Ovary (tissue), 10 donors: Measurements from ENCODE around the gene SOCS4. TPM values are rescaled to one million over a fixed set of nuclear protein-coding genes. Genes with fewer than 3 reads are reported as not detected.

Experiments used
- DNase-seq, 5 donors: peaks; one replicate each; pipeline ENCODE4 v3.0.0-alpha.2; 2019 to 2020
- H3K27ac ChIP-seq, 2 donors: fragments of 200-600 bp; one replicate each; pipeline versions ENCODE4 v1.5.1 to v1.8.0; 2019 to 2022
- H3K27me3 ChIP-seq: fragments of 200-600 bp; one replicate; pipeline ENCODE4 v1.8.0; 2022
- H3K36me3 ChIP-seq: fragments of 200-600 bp; sonication (generic); one replicate; pipeline ENCODE4 v1.5.1; 2019
- H3K4me1 ChIP-seq: one replicate; pipeline ENCODE4 v1.8.1; 2013; ENCODE audit warnings: mild to moderate bottlenecking, moderate library complexity; ENCODE audit not compliant: insufficient read depth
- H3K4me3 ChIP-seq: fragments of 200-600 bp; sonication (generic); one replicate; pipeline ENCODE4 v1.5.1; 2017
- H3K9me3 ChIP-seq, 2 donors: fragments of 200-600 bp in 1 of 2; sonication (generic) in 1 of 2; one replicate each; pipeline versions ENCODE4 v1.5.1 to v1.8.1; 2013 to 2019; ENCODE audit warnings: mild to moderate bottlenecking in 1 of 2, moderate library complexity in 1 of 2
- CTCF ChIP-seq, 3 donors: fragments of 450-650 bp in 2 of 3; fragments of 200-600 bp in 1 of 3; IDR thresholded peaks; one replicate each; pipeline versions ENCODE4 v1.5.1 to v1.8.0; 2016 to 2022; ENCODE audit warnings: antibody characterized with exemption in 3 of 3, mild to moderate bottlenecking in 1 of 3
- EP300 ChIP-seq: sonication (generic); formaldehyde crosslinking; IDR thresholded peaks from one replicate; pipeline ENCODE4 v1.6.1; 2017; ENCODE audit warnings: antibody characterized with exemption
- POLR2A ChIP-seq: fragments of 450-650 bp; IDR thresholded peaks from one replicate; pipeline ENCODE4 v1.6.1; 2017; ENCODE audit warnings: antibody characterized with exemption, mild to moderate bottlenecking, moderate library complexity
- WGBS, 3 donors: extraction: QIAGEN DNeasy Blood & Tissue Kit in 1 of 3; methylation state at CpG; one replicate each; pipeline versions ENCODE4 v1.1.5 to v1.1.7; 2013 to 2017; 5-methylcytosine and 5-hydroxymethylcytosine counted together
- intact Hi-C, 4 donors: fragments of 100-400 bp; cut with DNase I; formaldehyde crosslinking; loops; one replicate each; pipeline versions ENCODE4 v1.11.0 to v1.15.1; 2022 to 2023
- long read RNA-seq, 3 donors: library from polyadenylated mRNA in 2 of 3; unstranded in 2 of 3; transcript quantifications; one replicate each; pipeline ENCODE4 v2.0.0 and lab custom pipeline, GENCODE V29; 2021 to 2026
- polyA plus RNA-seq, 2 donors: library from polyadenylated mRNA; stranded (reverse); fragments of 200-250 nt in 1 of 2; fragments of 350-450 nt in 1 of 2; fragmentation: Illumina TruSeq in 1 of 2; extraction: RNeasy Lipid Tissue Mini Kit (QIAGEN cat#74804) in 1 of 2; gene quantifications; one replicate each; pipeline ENCODE4 v1.2.3, GENCODE V29; 2013 to 2014
- total RNA-seq, 7 donors: library from RNA; depleted of rRNA in 2 of 7; stranded (reverse); fragments of >200 nt in 2 of 7; fragmentation: NEBNext Ultra II Directional in 3 of 7; extraction: Animal tissue kit (Norgen Biotek cat#: 25700) in 3 of 7; gene quantifications; one replicate each; pipeline versions ENCODE4 v1.1.0 to v1.2.4, GENCODE V29; 2016 to 2023
- donor health status: DM: no; HTN: no; CAD: no; lungs with moderate emphysema.
- donor health status: DM: no; HTN: no; CAD: no.
- donor health status: Bipolar disorder and iron deficiency.
- donor health status: DM: yes; HTN: yes; CAD: no.
- donor health status: DM: no; HTN: no; CAD: no.
- donor health status: DM: yes; HTN: yes; CAD: no.

Gene SOCS4
- 10 to 100 TPM in 6 of 7 donors, 1 to 10 TPM in 1; 6.4 to 31.1 (median 17.4) TPM for total RNA-seq
- 1 to 10 TPM; 3.5 to 6.9 TPM for polyA plus RNA-seq
- long read RNA-seq, donor 1, full-length matches to known transcripts = 2 of 2 reads
- long read RNA-seq, donor 1, partial matches to known transcripts = 0 of 2 reads
- long read RNA-seq, donor 1, other reads (novel, unspliced or antisense) = 0 of 2 reads
- long read RNA-seq, donor 2, full-length matches to known transcripts = 5 of 5 reads
- long read RNA-seq, donor 2, partial matches to known transcripts = 0 of 5 reads
- long read RNA-seq, donor 2, other reads (novel, unspliced or antisense) = 0 of 5 reads
- long read RNA-seq, donor 3, full-length matches to known transcripts = 5 of 6 reads
- long read RNA-seq, donor 3, partial matches to known transcripts = 0 of 6 reads
- long read RNA-seq, donor 3, other reads (novel, unspliced or antisense) = 1 of 6 reads

DNA sequence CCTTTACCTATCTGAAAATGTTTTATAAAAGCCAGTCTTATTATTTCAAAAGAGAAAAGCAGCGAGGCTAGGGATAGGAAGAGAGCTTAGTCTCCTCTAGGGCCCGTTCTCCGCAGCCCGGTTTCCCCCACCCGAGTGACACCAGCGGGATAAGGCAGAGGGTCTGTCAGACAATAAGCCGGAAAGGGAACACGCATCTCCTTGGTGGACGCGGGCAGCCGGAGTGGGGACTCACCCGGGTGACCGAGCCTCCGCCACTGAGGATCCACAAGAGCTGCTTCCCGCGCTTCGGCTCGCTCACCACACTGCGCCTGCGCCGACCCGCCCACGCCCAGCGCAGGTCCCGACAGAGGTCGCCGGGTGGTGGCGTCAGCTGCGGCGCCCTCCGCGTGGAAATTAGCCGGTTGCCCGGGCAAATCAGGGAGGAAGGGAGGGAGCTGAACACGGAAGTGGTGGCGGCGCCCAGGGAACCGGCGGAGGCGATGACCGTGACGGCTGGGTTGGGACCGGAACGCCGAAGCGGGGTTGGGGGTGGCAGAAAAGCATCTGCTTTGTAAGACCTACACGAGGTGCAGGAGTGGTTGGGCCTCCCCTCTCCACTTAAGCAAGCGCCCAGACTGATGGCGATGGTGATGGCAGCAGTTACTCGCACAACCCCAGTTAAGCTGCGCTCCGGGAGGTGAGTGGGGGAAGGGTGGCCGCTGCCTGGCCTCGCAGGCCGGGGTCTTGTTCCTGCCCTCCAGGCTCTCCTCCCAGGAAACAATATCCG is at the start of gene SOCS4, which contains the start of gene WDHD1:
TSS of gene SOCS4 (plus strand) at position 444 of the 769 bp plus-strand sequence. CDS start 15,806 bp downstream, outside the sequence.
TSS of gene WDHD1 (minus strand) at position 307 of the 769 bp plus-strand sequence. CDS start 312 bp downstream, outside the sequence.
- Histone ChIP-seq H3K4me1 (peaks cover 3% of the 10 kb centered on the region), H3K9me3 (no peaks in the 10 kb centered on the region), H3K27ac (peak within 1 kb of the TSS; percentile 2 to 73), H3K36me3 (no peaks in the 10 kb centered on the region), H3K27me3 (no peaks in the 10 kb centered on the region), H3K4me3 (peak within 1 kb of the TSS; percentile 83)
- DNase-seq = peak; percentile 90 to 96 (median 94)
- intact Hi-C loops = no loop called here
- TF ChIP-seq EP300 (no peak), CTCF (IDR thresholded peaks at IDR 0.05) (peak in 2 of 3 donors; percentile 14 to 31), POLR2A (peak; percentile 74)
- 0 to 1% (median 0%) methylated on average over 43 to 56 of the region's 56 CpGs for WGBS, 3 donors

- intact Hi-C loops = no loop called here
- no peak for DNase-seq
- no peak overlapping the region for H3K4me3 ChIP-seq
- H3K4me1 ChIP-seq = no peaks in the 10 kb centered on the region
- no peak for TF ChIP-seq POLR2A
- TF ChIP-seq CTCF (IDR thresholded peaks at IDR 0.05) = no peak
- no peak for TF ChIP-seq EP300
- 96 to 97% (median 96%) methylated on average over 3 of the region's 3 CpGs for WGBS, 3 donors
- no peaks in the 10 kb centered on the region for H3K27me3 ChIP-seq
- H3K36me3 ChIP-seq = no peaks in the 10 kb centered on the region
- H3K27ac ChIP-seq = no peak overlapping the region
- H3K9me3 ChIP-seq = no peaks in the 10 kb centered on the region
These were observed 48.0 kb upstream of the SOCS4 start for GRCh38 chr14:54979039-54979438.

GRCh38 chr14:54981698-54982097 is 45.3 kb upstream of the SOCS4 start:
- H3K36me3 ChIP-seq = no peaks in the 10 kb centered on the region
- H3K27me3 ChIP-seq = no peaks in the 10 kb centered on the region
- no peaks in the 10 kb centered on the region for H3K9me3 ChIP-seq
- WGBS, 3 donors = 41 to 56% (median 51%) methylated on average over 6 of the region's 6 CpGs
- TF ChIP-seq POLR2A = no peak
- no peak for TF ChIP-seq CTCF (IDR thresholded peaks at IDR 0.05)
- no peak for TF ChIP-seq EP300
- no peak overlapping the region for H3K4me3 ChIP-seq
- H3K27ac ChIP-seq = no peak overlapping the region
- DNase-seq = no peak
- H3K4me1 ChIP-seq = no peaks in the 10 kb centered on the region
- intact Hi-C loops = no loop called here

- intact Hi-C loops = no loop called here
- H3K27me3 ChIP-seq = no peaks in the 10 kb centered on the region
- no peaks in the 10 kb centered on the region for H3K36me3 ChIP-seq
- 85 to 96% (median 92%) methylated on average over 4 of the region's 4 CpGs for WGBS, 3 donors
- no peak overlapping the region for H3K27ac ChIP-seq
- no peak overlapping the region for H3K4me3 ChIP-seq
- no peaks in the 10 kb centered on the region for H3K9me3 ChIP-seq
- no peak for TF ChIP-seq EP300
- TF ChIP-seq POLR2A = no peak
- no peak for TF ChIP-seq CTCF (IDR thresholded peaks at IDR 0.05)
- no peaks in the 10 kb centered on the region for H3K4me1 ChIP-seq
- DNase-seq = no peak
These were observed 41.9 kb upstream of the SOCS4 start for GRCh38 chr14:54985156-54985555.
